Skeletal muscle tissue (tissue), 4 donors: ENCODE results near the gene CLUH. TPM values are rescaled to one million over a fixed set of nuclear protein-coding genes. Genes with fewer than 3 reads are reported as not detected.

Source experiments
- H3K27ac ChIP-seq: one replicate; pipeline ENCODE4 v1.7.0; 2013; ENCODE audit warnings: mild to moderate bottlenecking, low read depth, low read length, inconsistent platforms
- H3K27me3 ChIP-seq, 3 donors: one replicate each; pipeline ENCODE4 v1.7.0; 2013; ENCODE audit warnings: low read length in 3 of 3; ENCODE audit not compliant: control insufficient read depth in 3 of 3, insufficient read depth in 3 of 3
- H3K36me3 ChIP-seq, 3 donors: one replicate each; pipeline ENCODE4 v1.7.0; 2013; ENCODE audit warnings: low read length in 3 of 3; ENCODE audit not compliant: control insufficient read depth in 3 of 3, insufficient read depth in 3 of 3
- H3K4me1 ChIP-seq, 3 donors: one replicate each; pipeline ENCODE4 v1.7.0; 2013; ENCODE audit warnings: low read length in 3 of 3, mild to moderate bottlenecking in 3 of 3; ENCODE audit not compliant: control insufficient read depth in 3 of 3, insufficient read depth in 3 of 3
- H3K4me3 ChIP-seq, 3 donors: one replicate each; pipeline ENCODE4 v1.7.0; 2013; ENCODE audit warnings: low read length in 3 of 3
- H3K9ac ChIP-seq, 3 donors: one replicate each; pipeline ENCODE4 v1.7.0; 2013; ENCODE audit warnings: low read length in 3 of 3, mild to moderate bottlenecking in 3 of 3, moderate library complexity in 2 of 3, low read depth in 1 of 3
- H3K9me3 ChIP-seq, 3 donors: one replicate each; pipeline ENCODE4 v1.7.0; 2013; ENCODE audit warnings: low read length in 3 of 3; ENCODE audit not compliant: control insufficient read depth in 3 of 3
- total RNA-seq: library from RNA; depleted of rRNA; stranded (reverse); fragments of >200 nt; gene quantifications from one replicate; pipeline ENCODE4 v1.2.3, GENCODE V29; 2014
- donor health status: Osteomylitis.

CLUH gene
- total RNA-seq, 1 donor from 2014 or later = 33.9 TPM

DNA sequence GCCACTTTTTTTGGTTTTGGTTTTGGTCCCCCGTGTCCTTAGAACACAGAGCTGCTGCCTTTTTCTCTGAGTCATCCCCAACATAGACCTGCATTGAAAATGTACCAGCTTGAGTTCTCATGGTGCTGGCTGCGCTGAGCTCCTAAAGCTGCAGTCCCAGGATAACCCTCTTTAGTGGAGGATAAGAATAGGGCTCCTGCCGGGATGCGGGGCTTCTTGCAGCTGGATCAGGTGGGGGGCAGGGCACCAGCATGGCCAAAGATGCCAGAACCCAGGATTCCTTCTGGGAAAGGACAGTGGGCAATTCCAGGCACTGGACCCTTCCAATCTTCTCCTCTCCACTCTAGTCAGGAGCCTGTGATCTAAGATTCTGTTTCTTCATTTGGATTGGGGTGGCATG, 8.3 kb upstream of the CLUH start:
- Histone ChIP-seq H3K27me3 (peaks cover 0 to 9% (median 6%) of the 10 kb centered on the region in 3 donors), H3K4me1 (peaks cover 1 to 4% (median 2%) of the 10 kb centered on the region in 3 donors), H3K9me3 (no peaks in the 10 kb centered on the region), H3K27ac (no peak overlapping the region), H3K9ac (no peak overlapping the region), H3K36me3 (peaks cover 3 to 6% (median 5%) of the 10 kb centered on the region in 3 donors), H3K4me3 (no peak overlapping the region)

DNA sequence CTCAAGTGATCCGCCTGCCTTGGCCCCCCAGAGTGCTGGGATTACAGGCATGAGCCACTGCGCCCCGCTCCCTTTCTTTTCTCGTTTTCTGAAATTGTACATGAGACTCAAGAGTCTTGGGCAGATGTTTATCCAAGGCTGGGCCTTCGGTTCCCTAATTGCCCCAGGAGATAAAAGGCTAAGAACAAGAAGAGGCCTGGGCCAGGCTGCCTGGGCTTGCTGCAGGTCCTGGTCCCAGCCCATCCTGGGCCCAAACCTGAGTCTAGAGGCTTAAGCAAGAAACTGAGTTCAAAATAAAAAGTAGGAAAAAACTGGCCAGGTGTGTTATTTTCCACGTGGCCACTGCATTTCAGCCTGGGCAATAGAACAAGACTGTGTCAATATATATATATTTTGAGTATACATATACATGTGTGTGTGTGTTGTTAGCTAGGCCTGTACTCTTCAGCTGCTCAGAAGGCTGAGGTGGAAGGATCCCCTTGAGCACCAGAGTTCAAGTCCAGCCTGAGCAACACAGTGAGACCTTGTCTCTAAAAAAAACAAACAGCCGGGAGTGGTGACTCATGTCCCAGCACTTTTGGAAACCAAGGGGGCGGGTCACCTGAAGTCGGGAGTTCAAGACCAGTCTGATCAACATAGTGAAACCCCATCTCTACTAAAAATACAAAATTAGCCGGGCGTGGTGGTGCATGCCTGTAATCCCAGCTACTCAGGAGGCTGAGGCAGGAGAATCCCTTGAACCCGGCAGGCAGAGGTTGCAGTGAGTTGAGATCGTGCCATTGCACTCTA, 6.8 kb upstream of the CLUH start:
- peaks cover 0 to 6% (median 6%) of the 10 kb centered on the region in 3 donors for H3K27me3 ChIP-seq
- no peak overlapping the region for H3K9ac ChIP-seq
- peaks cover 0 to under 1% (median 0%) of the 10 kb centered on the region in 3 donors for H3K4me1 ChIP-seq
- H3K4me3 ChIP-seq = no peak overlapping the region
- H3K9me3 ChIP-seq = no peaks in the 10 kb centered on the region
- H3K27ac ChIP-seq = no peak overlapping the region
- H3K36me3 ChIP-seq = peaks cover 3 to 6% (median 5%) of the 10 kb centered on the region in 3 donors

DNA sequence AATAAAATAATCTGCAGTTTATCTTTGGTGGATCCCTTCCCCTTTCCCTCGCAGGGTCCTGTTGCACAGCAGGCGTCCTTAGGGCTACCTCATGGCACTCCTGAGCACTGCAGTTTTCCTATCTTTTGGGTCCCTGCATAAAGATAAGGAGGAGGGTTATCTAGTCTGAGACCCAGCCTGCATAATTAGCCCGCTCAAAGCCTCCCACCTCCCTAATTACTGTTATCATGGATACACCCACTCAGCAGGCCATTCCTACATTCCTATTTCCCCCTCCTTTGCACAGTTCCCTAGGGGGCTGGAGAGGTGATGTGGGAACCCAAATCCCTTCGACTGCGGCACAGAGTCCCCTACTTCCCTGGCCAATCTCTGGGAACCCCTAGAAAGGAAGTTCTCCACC, 5.1 kb upstream of the CLUH start:
- H3K27me3 ChIP-seq = no peaks in the 10 kb centered on the region
- H3K36me3 ChIP-seq = peaks cover 3 to 6% (median 5%) of the 10 kb centered on the region in 3 donors
- peaks cover 8 to 11% (median 9%) of the 10 kb centered on the region in 3 donors for H3K4me1 ChIP-seq
- no peak overlapping the region for H3K27ac ChIP-seq
- no peak overlapping the region for H3K9ac ChIP-seq
- no peaks in the 10 kb centered on the region for H3K9me3 ChIP-seq
- H3K4me3 ChIP-seq = no peak overlapping the region

DNA sequence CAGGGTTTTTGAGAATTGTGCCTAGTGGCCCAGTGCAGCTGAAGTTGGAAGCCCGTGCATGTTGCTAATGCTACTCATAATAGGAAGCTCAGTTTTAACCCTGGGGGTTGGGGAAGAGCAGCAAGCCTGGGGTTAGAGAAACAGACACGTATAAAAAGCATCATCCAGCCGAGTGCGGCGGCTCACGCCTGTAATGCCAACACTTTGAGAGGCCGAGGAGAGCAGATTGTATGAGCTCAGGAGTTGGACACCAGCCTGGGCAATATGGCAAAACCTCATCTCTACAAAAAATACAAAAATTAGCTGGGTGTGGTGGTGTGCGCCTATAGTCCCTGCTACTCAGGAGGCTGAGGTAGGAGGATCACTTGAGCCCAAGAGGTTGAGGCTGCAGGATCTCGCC, 2.3 kb upstream of the CLUH start:
- H3K36me3 ChIP-seq = peaks cover 0 to 5% (median 2%) of the 10 kb centered on the region in 3 donors
- no peaks in the 10 kb centered on the region for H3K27me3 ChIP-seq
- H3K9ac ChIP-seq = no peak overlapping the region
- no peaks in the 10 kb centered on the region for H3K9me3 ChIP-seq
- H3K4me1 ChIP-seq = peaks cover 29 to 33% (median 29%) of the 10 kb centered on the region in 3 donors
- no peak overlapping the region for H3K27ac ChIP-seq
- H3K4me3 ChIP-seq = peak overlapping the region in 2 of 3 donors; percentile 18 to 28

DNA sequence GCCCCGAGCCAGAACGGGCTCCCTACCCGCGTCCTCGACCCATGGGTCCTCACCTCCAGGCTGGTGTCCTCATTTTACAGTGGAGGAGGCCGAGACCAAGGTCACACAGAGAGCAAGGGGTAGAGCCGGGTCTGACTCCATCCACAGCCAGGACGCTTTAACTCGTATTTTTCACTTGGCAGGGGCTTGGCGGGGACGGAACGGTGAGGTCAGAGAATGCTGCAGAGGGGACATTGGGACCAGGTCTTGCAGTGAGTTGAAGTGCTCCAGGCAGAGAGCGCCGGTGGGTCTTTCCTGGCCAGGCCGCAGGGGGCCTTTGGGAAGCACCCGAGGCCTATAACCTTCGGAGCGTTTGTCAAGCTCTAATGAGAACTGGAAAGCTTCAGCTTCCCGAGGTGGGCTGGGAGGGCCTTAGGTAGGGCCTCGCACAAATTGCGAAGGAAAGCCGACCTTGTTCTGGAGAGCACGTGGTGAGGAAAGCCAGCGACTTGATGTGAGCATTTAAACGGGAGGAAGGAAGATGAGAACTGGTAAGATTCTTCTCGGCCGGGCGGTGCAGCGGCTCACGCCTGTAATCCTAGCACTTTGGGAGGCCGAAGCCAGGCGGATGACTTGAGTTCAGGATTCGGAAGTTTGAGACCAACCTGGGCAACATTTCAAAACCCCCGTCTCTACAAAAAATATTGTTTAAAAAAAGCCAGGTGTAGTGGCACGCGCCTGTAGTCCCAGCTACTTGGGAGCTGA, 908 bp upstream of the CLUH start:
- Histone ChIP-seq H3K4me3 (peak overlapping the region; percentile 90 to 93 (median 92)), H3K4me1 (peaks cover 39 to 47% (median 43%) of the 10 kb centered on the region in 3 donors), H3K27ac (peak overlapping the region; percentile 94), H3K9me3 (no peaks in the 10 kb centered on the region), H3K27me3 (no peaks in the 10 kb centered on the region), H3K36me3 (peaks cover 0 to 5% (median 2%) of the 10 kb centered on the region in 3 donors), H3K9ac (peak overlapping the region; percentile 93)

DNA sequence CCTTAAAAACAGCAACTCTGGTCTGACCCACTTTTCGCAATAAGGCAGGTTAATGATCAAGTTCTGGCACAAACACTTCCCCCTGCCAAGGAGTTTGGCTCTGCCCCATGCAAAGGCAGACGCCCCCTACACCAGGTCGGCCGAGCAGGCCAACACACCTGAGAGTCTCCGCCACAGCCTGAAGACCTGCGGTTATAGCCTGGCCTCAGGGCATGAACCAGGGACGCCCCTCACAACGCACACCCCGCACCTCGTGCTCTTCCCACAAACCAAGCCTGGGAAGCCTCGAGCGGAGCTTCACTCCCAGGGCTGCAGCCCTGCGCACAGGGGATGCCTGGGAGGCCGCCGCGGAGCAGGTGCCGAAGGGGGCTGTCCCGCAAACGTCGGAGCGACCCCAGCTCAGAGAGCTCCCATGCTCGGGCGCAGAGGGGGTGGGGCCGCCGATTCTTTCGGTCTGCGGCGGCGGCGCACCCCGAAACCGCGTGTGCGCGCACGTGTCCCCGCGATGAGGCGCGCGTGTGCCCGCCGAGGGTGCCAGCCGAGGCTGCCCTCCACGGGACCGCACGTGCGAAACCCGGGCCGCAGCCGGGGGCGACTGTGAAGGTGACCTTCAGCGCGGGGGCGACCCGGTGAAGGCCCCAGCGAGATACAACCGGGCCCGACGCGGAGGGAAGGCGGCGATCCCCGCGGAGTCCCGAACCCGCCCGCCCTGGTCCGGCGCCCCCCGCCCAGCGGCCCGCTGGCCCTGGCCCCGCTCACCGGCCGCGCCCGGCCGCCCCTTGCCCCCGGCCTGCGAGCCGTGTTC, 559 bp downstream of the CLUH start:
- no peaks in the 10 kb centered on the region for H3K27me3 ChIP-seq
- H3K36me3 ChIP-seq = peaks cover 0 to 3% (median under 1%) of the 10 kb centered on the region in 3 donors
- peaks cover 51 to 62% (median 57%) of the 10 kb centered on the region in 3 donors for H3K4me1 ChIP-seq
- peak overlapping the region; percentile 84 to 98 (median 86) for H3K9ac ChIP-seq
- peak overlapping the region; percentile 83 to 94 (median 86) for H3K4me3 ChIP-seq
- H3K9me3 ChIP-seq = no peaks in the 10 kb centered on the region
- H3K27ac ChIP-seq = peak overlapping the region; percentile 94

DNA sequence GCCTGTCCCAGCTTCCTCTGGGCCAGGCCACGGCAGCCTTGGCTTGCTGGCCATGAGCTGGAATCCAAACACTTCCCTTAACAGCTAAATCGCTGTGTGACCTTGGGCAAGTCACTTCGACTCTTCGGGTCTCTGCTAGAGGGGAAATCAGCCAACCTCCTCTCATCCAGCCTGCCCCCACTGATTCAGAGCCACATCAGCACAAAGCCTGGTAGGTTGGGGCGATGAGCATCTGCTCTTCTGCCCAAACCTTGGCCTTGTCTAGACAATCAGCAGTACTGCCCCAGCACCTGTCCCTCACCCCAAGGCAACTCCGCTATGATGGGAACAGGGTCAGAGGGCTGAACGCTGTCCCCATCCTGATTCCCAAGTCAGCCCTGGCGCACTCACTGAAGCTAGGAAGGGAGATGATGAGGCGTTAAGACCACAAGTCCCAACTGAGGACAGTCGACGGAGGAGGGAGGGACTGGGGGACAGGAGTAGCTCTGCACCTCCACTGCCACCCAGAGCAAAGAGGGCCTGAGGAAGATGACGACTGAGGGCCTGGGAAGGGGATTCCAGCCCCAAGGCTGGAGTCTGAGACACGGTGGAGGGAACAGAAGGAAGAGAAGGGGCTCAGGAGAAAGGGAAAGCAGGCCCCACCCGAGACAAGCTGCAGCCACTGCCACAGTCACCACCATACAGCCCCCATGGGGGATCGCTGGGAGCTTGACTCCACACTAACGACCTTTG, 1.3 kb downstream of the CLUH start:
- peaks cover 57 to 70% (median 65%) of the 10 kb centered on the region in 3 donors for H3K4me1 ChIP-seq
- H3K36me3 ChIP-seq = peaks cover 0 to 2% (median 0%) of the 10 kb centered on the region in 3 donors
- no peaks in the 10 kb centered on the region for H3K9me3 ChIP-seq
- H3K27ac ChIP-seq = peak overlapping the region; percentile 94
- peak overlapping the region; percentile 84 to 98 (median 86) for H3K9ac ChIP-seq
- no peaks in the 10 kb centered on the region for H3K27me3 ChIP-seq
- H3K4me3 ChIP-seq = peak overlapping the region; percentile 83 to 94 (median 86)

DNA sequence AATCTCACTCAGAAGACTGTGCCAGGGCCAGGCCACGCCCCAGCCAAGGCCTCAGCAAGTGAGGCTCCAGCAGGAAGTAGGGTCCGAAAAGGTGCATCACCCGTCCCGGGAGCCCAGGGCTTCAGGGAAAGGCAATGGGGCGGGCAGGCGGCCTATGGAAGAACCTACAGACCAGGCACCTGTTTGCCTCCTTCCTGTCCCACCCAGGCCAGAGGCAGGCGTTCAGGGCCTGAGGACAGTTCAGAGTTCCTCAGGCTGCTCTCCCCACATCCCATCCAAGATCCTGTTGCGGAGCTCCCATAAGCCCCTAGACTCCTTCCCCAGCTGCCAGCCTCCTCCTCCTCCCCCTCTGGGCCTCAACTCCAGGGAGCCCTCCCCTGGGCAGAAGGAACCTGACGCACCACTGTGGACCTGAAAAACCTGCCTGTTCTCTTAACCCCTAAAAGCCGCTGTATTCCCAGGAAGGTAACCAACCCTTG, 2.3 kb downstream of the CLUH start:
- Histone ChIP-seq H3K27ac (peak overlapping the region; percentile 94), H3K4me1 (peaks cover 63 to 80% (median 75%) of the 10 kb centered on the region in 3 donors), H3K27me3 (no peaks in the 10 kb centered on the region), H3K4me3 (peak overlapping the region; percentile 83 to 94 (median 86)), H3K36me3 (peaks cover 0 to 2% (median 0%) of the 10 kb centered on the region in 3 donors), H3K9ac (peak overlapping the region; percentile 73 to 98 (median 84)), H3K9me3 (no peaks in the 10 kb centered on the region)
